ACHN (cell line): ENCODE measurements around the gene SEPTIN2.
A peak's percentile ranks its signal among the peaks of the same experiment; 100 is the strongest.
"Not testable (repeated sequence)": the region's sequence is repeated elsewhere in the genome, so short reads cannot be mapped to it uniquely, and the experiment has no call there.

Source experiments
- DNase-seq: peaks from one replicate; pipeline ENCODE4 v3.0.0-alpha.2; 2015
- in situ Hi-C: cut with HindIII; loops from 2 replicates; pipeline ENCODE4 v1.10.0; 2017; ENCODE audit warnings: low sequenced_read_pairs, low pct_ligation_motif_present, low pct_unique_long_range_greater_than_20kb

SEPTIN2 gene

DNA sequence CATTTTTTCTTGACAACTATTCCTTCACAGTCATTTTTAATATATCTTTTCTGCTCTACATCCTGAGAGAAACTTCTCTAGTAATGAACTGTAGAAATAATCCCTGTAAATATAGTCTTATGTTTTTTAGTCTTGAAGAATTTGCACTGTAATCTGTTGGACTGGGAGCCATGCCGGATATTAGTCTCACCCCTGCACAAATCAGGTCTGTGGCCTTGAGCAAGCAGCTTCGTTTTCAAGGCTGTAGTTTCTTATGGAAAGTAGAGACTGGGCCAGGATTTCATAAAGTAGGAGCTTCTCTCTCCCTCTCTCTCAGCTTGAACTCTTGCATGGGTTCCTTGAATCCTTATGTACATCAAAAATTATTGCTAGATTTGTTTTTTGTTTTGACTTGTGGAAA lies 49.1 kb downstream of the SEPTIN2 start:
- no peak for DNase-seq
- in situ Hi-C loops = no loop called here

DNA sequence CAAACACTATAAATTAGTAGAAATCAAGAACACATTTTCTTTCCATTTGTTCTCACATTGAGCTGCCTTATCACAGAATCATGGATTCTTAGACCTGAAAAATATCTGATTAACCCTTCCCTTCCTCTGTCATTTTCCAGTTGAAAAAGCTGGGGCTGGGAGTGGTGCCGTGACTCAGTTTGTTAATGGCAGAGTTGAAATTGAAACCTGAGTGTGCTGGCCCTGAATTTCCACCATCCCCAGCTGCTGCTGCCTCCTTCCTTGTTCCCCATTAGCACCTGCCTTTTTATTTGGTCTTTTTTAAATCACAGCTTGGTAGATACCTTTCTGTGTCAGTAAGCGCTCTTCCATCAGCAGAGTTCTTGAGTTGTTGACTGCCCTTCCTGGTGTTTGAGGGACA lies 51.0 kb downstream of the SEPTIN2 start:
- in situ Hi-C loops = no loop called here
- no peak for DNase-seq

DNA sequence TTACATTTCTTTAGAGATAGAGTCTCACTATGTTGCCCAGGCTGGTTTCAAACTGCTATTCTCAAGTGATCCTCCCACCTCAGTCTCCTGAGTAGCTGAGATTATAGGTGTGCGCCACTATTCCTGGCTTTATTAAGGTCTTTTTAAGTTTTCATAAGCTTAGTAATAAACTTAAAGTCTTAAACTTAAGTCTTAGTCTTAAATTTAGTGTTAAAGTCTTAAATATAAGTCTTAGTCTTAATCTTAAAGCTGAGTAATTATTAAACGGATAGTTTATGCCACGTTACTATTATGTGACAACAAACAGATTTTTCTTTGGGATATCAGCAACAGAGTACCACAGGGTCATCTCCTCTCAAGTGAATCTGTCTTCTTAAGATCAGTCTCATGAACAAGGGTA lies 52.9 kb downstream of the SEPTIN2 start:
- in situ Hi-C loops = no loop called here
- no peak for DNase-seq

DNA sequence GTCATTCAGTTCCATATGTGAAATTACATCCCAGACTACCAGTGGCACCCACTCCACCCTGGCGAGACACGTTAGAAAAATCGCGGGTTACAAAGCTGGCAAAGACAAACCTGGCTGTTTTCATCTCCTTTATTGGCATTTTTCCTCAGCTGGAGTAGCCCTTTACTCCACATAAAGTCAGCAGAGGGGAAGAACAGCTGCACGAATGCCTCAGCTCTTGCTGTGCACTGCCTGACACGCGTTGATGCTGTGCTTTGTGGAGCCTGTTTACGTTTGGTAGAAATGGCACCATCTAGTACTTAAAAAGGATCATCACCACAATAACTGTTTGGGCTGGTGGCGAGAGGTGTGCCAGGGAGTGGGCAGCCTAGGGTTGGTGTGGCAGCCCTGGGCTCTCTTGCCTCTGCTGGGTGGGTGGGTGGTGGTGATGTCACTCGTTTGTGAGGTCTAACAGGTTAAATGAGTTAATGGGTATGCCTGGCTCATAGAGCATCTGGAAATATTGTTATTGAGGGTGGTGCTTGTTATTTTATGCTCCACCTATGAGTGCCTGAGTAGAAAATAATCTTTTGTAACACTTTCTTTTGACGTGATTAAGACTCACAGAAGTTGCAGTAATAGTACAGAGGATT lies 56.8 kb downstream of the SEPTIN2 start:
- in situ Hi-C loops = no loop called here
- DNase-seq = no peak

DNA sequence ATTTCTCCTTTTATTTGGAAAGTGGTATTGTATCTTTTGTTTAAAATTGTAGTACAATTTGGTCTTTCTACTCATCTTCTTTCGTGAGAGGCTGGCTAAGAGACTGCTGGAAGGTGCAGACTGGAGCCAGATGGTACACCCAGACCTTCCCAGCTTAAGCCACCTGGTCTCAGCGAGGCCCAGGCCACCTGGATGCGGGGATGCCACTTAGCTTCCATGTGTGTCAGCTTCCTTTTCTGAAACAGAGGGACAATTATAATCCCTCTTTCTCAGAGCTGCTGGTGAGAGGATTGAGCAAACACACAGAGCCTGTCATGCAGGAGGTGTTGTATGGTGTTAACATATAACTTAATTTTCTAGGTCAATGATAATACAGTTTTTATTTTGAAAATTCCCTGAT lies 57.7 kb downstream of the SEPTIN2 start:
- in situ Hi-C loops = no loop called here
- DNase-seq = no peak

DNA sequence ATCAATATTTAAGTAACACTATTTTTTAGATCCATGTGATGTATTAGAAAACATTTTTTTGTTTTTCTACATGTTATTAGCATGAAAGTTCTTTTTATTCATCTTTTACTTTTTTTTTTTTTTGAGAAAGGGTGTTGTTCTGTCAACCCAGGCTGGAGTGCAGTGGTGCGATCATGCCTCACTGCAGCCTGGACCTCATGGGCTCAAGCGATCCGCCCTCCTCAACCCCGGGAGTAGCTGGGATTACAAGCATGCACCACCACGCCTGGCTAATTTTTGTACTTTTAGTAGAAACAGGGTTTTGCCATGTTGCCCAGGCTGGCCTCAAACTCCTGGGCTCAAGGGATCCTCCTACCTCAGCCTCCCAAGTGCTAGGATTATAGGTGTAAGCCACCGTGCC lies 58.2 kb downstream of the SEPTIN2 start:
- DNase-seq, in situ Hi-C loops: not testable (repeated sequence)

DNA sequence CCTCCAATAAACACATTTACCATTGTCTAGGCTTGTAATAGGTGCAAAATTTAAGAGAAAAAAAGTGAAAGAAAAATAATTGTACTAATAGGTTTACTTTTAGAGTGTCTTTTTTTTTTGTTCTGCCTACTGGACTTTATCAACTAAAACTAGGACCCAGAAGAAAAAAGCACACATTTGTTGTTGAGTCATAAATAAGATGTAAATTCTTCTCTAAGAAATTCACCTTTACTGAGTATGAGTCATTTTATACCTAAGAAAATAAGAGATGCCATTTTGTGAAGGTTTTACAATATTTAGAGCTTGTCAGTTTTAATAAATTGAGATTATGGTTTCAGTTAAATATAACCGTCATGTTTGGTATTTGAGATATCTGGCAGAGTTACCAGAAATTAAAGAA lies 59.6 kb downstream of the SEPTIN2 start:
- in situ Hi-C loops = no loop called here
- no peak for DNase-seq

DNA sequence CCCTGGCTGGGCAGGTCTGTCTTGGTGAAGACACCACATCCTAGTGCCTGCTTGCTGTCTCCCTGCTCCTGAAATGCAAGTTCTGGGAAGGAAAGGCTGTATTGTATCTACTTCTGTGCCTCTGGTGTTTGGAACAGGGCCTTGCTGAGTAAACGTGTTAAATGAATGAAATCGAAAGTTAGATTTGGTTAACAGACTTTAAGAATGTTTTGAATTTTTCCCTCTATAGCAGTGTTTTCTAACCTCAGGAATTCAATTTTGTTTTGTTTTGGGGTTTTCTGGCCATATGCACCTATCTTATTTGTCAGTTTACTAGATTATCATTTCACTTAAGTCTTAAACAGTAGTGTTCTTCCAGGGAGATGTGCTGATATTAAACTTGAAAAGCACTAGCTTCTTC lies 61.1 kb downstream of the SEPTIN2 start:
- DNase-seq = no peak
- in situ Hi-C loops = no loop called here

DNA sequence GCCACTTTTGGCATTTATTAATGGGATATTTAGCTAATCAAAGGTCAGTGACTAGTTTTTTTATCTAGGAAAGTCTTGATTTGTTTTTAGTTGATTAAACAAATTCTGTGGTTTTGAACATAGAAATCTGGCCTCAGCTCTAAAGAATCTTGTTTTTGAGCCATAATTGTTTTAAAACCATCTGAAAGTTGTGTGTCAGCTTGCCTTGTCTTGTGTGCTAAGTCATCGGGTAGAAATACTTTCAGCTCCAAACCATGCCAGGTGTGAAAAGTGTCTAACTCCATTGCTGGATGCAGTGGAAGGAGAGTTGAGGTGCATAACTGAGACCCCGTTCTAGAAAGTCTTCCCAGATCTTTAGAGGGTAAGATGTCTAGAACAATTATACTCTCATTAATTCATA lies 63.1 kb downstream of the SEPTIN2 start:
- no peak for DNase-seq
- in situ Hi-C loops = no loop called here

DNA sequence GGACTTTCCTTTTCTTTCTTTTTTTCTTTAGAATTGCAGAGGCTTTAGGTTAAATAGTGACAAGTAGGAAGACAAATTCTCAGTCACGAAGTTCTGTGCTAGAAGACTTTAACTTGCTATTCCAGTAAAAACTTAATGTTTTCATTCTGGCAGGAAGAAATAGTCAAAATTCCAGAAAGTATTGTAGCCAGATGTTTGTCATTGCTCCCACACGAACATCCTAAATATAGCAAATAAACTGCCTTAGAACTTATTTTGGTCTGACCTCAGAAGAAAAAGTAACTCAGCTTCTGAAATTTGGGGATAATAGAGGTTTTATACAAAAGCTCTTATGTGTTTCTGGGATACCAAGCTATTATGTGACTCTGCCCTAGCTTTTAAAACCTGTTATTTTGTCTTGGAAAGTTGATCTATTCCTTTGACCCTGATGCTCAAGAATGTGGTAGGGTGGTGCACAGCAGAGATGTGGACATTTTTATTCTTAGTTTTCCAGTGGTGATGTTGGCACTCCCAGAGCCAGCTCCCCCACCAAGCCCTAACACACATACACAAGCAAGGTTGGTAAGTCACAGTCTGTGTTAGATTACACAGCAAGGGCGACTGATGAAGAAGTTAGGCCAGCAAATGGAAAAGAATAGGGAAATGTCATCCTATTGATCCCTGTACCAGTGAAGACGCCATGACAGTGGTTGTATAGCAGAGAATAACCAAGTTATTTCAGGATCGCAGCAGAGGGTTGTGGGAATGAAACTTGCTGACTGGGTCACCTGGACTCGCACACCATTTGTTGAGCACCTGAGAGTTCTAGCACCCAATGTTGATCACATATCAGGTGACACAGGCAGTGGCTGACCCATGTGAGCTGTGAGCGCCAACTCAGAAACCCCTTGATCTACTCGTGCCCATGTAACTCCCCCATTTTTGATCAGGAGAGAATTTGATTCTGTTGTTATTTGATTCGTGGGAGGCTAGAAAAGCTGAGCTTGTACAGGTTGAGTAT lies 64.1 kb downstream of the SEPTIN2 start:
- in situ Hi-C loops = no loop called here
- DNase-seq = no peak

DNA sequence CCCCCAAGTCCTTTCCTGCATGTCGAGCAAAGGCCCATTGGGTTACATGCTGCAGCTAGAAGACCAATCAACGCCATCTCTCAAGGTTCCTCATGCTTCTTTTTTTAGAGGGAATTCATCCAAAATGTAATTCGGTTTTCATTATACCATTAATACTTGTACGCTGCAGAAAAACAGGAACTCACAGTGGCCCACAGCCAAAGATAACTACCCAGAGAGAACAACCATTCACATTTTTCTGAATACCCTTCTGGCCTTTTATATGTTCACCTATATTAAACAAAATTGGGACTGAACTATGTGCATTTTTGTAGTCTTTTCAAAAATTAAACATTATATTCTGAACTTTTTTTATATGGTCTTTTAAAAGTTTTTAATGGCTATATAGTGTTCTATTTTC lies 66.1 kb downstream of the SEPTIN2 start:
- no peak for DNase-seq
- in situ Hi-C loops = no loop called here

DNA sequence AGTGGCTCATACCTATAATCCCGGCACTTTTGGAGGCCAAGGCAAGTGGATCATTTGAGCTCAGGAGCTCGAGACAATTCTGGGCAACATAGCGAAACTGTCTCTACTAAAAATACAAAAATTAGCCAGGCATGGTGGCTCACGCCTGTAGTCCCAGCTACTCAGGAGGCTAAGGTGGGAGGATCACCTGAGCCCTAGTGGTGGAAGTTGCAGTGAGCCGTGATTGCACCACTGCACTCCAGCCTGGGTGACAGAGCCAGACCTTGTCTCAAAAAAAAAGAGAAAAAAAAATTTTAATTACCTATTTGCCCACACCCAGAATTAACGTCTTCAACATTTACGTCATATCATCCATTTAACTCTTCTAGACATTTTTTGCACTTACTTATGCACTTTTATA lies 69.7 kb downstream of the SEPTIN2 start:
- DNase-seq, in situ Hi-C loops: not testable (repeated sequence)

DNA sequence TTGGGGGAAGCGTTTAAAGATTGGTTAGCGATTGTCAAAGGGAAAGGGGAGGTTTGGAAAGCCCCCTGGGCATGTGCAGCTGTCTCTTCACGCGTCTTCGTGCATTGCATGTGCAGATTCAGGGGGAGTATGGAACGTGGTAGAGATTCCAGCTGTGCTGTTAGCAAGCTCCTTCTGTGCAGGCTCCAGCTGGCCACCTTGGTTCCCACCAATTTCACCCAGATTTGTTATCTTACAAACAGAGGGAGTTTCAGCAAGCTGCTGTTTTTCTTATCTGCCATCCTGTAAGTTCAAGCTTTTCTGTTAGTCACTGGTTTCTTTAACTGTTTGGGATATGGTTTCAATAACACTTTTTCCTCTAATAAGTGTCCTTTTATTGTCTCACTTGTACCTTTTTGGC lies 70.8 kb downstream of the SEPTIN2 start:
- in situ Hi-C loops = no loop called here
- no peak for DNase-seq

DNA sequence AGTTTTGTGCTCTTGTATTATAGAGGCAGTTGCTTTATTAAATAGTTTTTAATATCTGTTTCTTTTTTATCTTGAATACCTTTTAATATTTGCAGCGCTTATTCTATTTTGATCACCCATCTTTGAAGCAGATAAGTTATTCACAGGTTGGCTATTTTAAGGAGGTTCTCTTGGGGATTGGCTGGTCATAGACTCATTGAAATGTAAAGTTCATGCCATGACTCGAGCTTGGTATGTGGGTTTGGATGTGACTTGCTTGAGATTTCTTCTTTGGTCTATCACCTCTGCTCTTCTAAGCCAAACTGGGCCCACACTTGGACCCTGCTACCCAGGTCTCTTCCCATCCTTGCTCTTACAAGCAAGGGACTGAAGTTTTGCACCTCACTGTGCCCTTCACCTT lies 74.0 kb downstream of the SEPTIN2 start:
- in situ Hi-C loops = no loop called here
- no peak for DNase-seq

DNA sequence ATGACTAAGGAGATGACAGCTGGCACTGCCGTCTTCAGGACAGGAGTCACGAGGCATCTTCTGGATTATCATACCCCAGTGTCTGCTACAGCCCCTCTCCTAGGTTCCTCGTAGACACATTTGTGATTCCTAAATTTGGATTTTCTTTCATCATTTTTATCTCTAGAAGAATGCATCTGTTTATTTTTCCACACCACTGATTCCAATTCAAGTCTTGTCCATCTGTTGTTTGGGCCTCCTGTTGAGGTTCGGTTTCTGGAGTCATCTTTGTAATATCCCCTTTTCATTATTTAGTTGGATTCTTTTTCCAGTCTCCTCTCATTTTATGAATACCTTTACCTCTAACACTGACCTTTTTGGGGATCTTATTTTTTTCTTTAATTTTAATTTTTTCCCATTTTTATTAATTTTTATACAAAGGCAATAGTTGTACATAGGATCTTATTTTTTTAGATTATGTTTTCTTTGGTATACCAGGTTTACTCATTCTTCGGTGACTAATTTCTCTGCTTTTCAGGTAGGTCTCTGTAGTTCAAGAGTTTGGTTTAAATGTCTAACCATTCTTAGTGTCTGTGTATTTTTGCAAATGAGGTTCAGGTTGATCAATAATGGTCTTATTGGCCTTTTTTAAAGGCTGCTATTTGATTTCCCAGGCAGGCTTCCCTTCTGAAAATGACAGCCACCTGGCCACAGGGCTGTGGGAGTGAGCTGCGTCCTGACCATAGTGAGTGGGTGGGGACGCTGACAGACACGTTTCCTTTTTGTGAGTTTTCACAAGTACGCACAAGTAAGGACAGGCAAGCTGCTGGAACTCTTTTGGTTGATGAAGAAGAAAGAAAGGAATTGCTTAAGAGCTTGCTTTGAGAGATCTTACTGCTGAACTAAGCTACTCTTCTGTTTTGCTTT lies 74.8 kb downstream of the SEPTIN2 start:
- in situ Hi-C loops = no loop called here
- DNase-seq = no peak

DNA sequence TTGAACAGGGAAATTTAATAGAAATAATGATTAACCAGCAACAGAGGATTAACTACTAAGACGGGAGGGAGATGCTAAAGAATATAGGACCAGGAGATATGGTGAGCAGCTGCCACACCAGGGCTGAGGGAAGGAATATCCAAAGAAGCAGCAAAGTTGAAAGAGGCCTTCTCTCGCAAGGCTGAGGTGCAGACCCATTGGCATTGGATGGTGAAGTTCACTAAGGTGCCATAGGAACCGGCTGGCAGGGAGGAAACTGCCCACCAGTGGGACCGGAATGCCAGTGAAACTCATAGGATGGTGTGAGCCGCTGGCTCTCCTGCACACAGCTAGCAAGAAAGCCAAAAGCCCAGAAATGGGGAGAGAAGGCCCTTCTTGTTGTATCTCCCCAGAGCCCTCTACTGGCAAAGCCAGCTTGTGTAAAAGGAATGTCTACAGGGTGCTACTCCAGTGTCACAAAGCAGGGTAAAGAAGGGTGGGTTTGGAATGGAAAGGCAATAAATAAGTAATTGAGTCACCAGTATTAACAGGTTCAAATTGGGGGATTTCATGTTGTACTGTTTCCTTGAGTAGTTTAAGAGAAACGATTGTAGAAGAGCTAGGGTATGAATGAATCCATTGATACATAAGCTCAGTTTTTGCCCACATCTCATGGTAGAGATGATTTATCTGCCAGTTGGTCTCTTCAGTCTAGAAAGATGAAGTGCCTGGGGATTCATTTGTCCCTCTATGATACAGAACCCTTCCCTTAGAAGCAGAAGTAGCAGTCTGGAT lies 76.4 kb downstream of the SEPTIN2 start:
- DNase-seq = peak; percentile 44
- in situ Hi-C loops = no loop called here

DNA sequence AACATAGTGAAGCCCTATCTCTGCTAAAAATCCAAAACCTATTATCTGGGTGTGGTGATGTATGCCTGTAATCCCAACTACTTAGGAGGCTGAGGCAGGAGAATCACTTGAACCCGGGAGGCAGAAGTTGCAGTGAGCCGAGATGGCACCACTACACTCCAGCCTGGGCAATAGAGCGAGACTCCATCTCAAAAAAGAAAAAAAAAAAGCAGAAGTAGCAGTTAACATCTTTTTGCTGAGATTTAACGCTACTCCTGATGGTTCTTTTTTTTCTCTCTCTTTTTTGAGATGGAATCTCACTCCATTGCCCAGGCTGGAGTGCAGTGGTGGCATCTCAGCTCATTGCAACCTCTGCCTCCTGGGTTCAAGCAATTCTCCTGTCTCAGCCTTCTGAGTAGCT lies 77.0 kb downstream of the SEPTIN2 start:
- DNase-seq, in situ Hi-C loops: not testable (repeated sequence)

DNA sequence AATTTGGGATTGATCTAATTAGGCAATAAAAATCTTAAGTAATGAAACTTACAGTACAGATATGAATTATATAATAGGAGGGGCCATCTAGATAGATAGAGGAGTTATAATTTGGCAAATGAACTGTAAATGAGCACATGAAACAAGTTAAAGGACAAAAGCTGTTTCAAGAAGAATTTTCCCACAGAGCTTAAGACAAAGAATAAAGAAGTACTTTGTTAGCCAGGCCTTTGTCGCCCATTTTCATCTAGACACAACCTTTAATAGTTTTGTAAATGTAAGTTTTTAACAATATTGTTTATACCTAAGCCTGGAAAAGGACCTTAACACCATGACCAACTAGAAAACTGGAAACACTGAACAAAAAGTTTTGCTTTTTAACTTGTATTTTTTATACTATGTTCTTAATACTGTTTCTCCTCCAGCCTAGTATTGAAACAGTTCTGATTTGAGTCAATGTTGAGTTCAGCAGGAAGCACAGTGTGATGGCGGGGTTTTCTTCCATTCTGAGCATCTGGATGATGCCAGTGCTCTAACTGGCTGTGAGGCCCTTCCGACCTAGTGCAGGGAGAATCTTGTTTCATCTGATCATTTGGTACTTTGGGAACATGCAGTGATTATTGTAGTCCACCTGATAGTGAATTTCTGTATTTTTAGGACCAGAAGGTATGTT lies 77.9 kb downstream of the SEPTIN2 start:
- in situ Hi-C loops = no loop called here
- no peak for DNase-seq
